SH-SY5Y (cell line): ENCODE data around the gene GNAL.

Experiments used
- GATA2 ChIP-seq: IDR thresholded peaks from 2 replicates; pipeline ENCODE4 v1.6.1; 2011; ENCODE audit warnings: mild to moderate bottlenecking, low read depth, low read length
- GATA3 ChIP-seq: IDR thresholded peaks from 2 replicates; pipeline ENCODE4 v1.6.1; 2011; ENCODE audit warnings: low read depth, mild to moderate bottlenecking, low read length, moderate library complexity

- TF ChIP-seq GATA2 (no peak), GATA3 (no peak)
Measured at GRCh38 chr18:11672198-11672597, 16.9 kb upstream of the GNAL start.
